ENCODE measurements around the gene TMEM42.

Gene TMEM42

GRCh38 chr3:44906997-44907396 is 45.3 kb downstream of the TMEM42 start:
- no peaks in the 10 kb centered on the region for H3K4me1 ChIP-seq (ENCODE audit: control insufficient read depth, low read length)
- peaks cover 14% of the 10 kb centered on the region for H3K27me3 ChIP-seq (ENCODE audit: control insufficient read depth, low read length)
- H3K9me3 ChIP-seq (ENCODE audit: control insufficient read depth, insufficient read depth, low read length), result no peaks in the 10 kb centered on the region; the same call in 1 of the 2 replicates
- no peaks in the 10 kb centered on the region for H4K20me1 ChIP-seq (ENCODE audit: control insufficient read depth, insufficient read depth, low read depth, low read length)
- TF ChIP-seq EZH2phosphoT487 (IDR thresholded peaks at IDR 0.05; ENCODE audit: borderline replicate concordance, low read length), result no peak
- TF ChIP-seq, protein P1, sequence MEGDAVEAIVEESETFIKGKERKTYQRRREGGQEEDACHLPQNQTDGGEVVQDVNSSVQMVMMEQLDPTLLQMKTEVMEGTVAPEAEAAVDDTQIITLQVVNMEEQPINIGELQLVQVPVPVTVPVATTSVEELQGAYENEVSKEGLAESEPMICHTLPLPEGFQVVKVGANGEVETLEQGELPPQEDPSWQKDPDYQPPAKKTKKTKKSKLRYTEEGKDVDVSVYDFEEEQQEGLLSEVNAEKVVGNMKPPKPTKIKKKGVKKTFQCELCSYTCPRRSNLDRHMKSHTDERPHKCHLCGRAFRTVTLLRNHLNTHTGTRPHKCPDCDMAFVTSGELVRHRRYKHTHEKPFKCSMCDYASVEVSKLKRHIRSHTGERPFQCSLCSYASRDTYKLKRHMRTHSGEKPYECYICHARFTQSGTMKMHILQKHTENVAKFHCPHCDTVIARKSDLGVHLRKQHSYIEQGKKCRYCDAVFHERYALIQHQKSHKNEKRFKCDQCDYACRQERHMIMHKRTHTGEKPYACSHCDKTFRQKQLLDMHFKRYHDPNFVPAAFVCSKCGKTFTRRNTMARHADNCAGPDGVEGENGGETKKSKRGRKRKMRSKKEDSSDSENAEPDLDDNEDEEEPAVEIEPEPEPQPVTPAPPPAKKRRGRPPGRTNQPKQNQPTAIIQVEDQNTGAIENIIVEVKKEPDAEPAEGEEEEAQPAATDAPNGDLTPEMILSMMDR (IDR thresholded peaks at IDR 0.05; ENCODE audit: low read depth, low read length, poor library complexity, severe bottlenecking), result no peak
- H3K27ac ChIP-seq (ENCODE audit: low read depth, low read length), result no peak overlapping the region
- no peaks in the 10 kb centered on the region for H3K79me2 ChIP-seq (ENCODE audit: control insufficient read depth, low read length)
- H3K4me2 ChIP-seq (ENCODE audit: low read length), result no peak overlapping the region
- H3K36me3 ChIP-seq (ENCODE audit: control insufficient read depth, low read length), result no peaks in the 10 kb centered on the region
- no peaks in the 10 kb centered on the region for H3F3A ChIP-seq (ENCODE audit: control insufficient read depth, insufficient read depth)
- H3K4me3 ChIP-seq (ENCODE audit: low read length), result no peak overlapping the region
- no peaks in the 10 kb centered on the region for H3K9me2 ChIP-seq (replicated peaks; ENCODE audit: control insufficient read depth, low read length)

DNA sequence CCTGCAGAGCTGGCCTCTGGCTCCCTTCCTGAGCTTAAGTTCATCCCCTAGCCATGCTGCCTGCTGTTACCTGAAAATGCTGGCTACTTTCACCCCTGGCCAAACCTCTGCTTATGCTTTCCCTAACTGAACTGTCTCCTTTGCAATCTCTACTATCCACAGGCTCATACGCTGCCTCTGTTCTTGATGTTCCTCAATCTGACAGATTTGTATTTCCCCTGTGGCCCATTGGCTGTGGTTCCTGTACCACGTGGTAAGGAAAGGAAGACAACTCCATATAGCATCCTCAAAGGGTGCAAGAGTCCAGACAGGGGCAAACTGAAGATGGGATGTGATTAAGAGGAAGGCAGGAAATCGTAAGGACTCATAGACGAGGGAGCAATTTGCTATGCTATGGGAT is 45.9 kb downstream of the TMEM42 start:
- H3K36me3 ChIP-seq (ENCODE audit: control insufficient read depth, low read length), result no peaks in the 10 kb centered on the region
- H3F3A ChIP-seq (ENCODE audit: control insufficient read depth, insufficient read depth), result no peaks in the 10 kb centered on the region
- no peak overlapping the region for H3K4me3 ChIP-seq (ENCODE audit: low read length)
- H3K4me1 ChIP-seq (ENCODE audit: control insufficient read depth, low read length), result no peaks in the 10 kb centered on the region
- TF ChIP-seq, protein P1 (IDR thresholded peaks at IDR 0.05; ENCODE audit: low read depth, low read length, poor library complexity, severe bottlenecking), result no peak
- TF ChIP-seq EZH2phosphoT487 (IDR thresholded peaks at IDR 0.05; ENCODE audit: borderline replicate concordance, low read length), result no peak
- H3K4me2 ChIP-seq (ENCODE audit: low read length), result no peak overlapping the region
- peaks cover 14% of the 10 kb centered on the region for H3K27me3 ChIP-seq (ENCODE audit: control insufficient read depth, low read length)
- no peaks in the 10 kb centered on the region for H4K20me1 ChIP-seq (ENCODE audit: control insufficient read depth, insufficient read depth, low read depth, low read length)
- H3K79me2 ChIP-seq (ENCODE audit: control insufficient read depth, low read length), result no peaks in the 10 kb centered on the region
- no peaks in the 10 kb centered on the region for H3K9me2 ChIP-seq (replicated peaks; ENCODE audit: control insufficient read depth, low read length)
- H3K9me3 ChIP-seq (ENCODE audit: control insufficient read depth, insufficient read depth, low read length), result no peaks in the 10 kb centered on the region; the same call in 1 of the 2 replicates
- no peak overlapping the region for H3K27ac ChIP-seq (ENCODE audit: low read depth, low read length)

DNA sequence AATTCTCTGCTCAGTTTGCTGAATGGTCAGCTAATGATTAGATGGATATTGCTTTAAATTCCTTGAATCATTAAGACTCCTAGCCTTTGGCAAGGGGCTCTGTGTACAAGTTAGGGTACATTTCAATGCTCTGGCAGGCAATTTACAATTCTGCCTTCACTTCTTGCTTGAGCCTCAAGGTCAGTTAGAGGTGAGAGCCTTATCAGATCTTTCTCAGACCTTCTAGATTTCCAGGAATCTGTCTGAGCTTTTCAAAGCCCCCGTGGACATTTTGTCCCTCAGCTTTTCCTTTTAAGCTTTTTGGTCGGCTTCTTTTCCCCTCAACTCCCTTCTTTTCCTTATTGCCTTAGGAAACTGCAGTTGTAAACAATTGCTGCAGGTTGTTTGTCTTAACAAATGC is 47.4 kb downstream of the TMEM42 start:
- H3F3A ChIP-seq (ENCODE audit: control insufficient read depth, insufficient read depth), result no peaks in the 10 kb centered on the region
- peaks cover 14% of the 10 kb centered on the region for H3K27me3 ChIP-seq (ENCODE audit: control insufficient read depth, low read length)
- no peaks in the 10 kb centered on the region for H3K9me2 ChIP-seq (replicated peaks; ENCODE audit: control insufficient read depth, low read length)
- no peaks in the 10 kb centered on the region for H3K4me1 ChIP-seq (ENCODE audit: control insufficient read depth, low read length)
- H3K4me2 ChIP-seq (ENCODE audit: low read length), result no peak overlapping the region
- TF ChIP-seq, protein P1 (IDR thresholded peaks at IDR 0.05; ENCODE audit: low read depth, low read length, poor library complexity, severe bottlenecking), result no peak
- TF ChIP-seq EZH2phosphoT487 (IDR thresholded peaks at IDR 0.05; ENCODE audit: borderline replicate concordance, low read length), result no peak
- H4K20me1 ChIP-seq (ENCODE audit: control insufficient read depth, insufficient read depth, low read depth, low read length), result peaks cover 3% of the 10 kb centered on the region; the same call in 1 of the 2 replicates
- H3K79me2 ChIP-seq (ENCODE audit: control insufficient read depth, low read length), result no peaks in the 10 kb centered on the region
- no peak overlapping the region for H3K4me3 ChIP-seq (ENCODE audit: low read length)
- H3K9me3 ChIP-seq (ENCODE audit: control insufficient read depth, insufficient read depth, low read length), result no peaks in the 10 kb centered on the region; the same call in 1 of the 2 replicates
- H3K27ac ChIP-seq (ENCODE audit: low read depth, low read length), result no peak overlapping the region
- no peaks in the 10 kb centered on the region for H3K36me3 ChIP-seq (ENCODE audit: control insufficient read depth, low read length)

Data from DOHH2 (cell line).